Occipital lobe (tissue), 2 donors: Measurements from ENCODE around the gene TTC6. TPM values are rescaled to one million over a fixed set of nuclear protein-coding genes. Genes with fewer than 3 reads are reported as not detected.

Source experiments
- DNase-seq: peaks from one replicate; lab custom pipeline; 2025; lab: John Stamatoyannopoulos, UW
- total RNA-seq: library from RNA; depleted of rRNA; stranded (reverse); fragments of >200 nt; gene quantifications from one replicate; pipeline ENCODE4 v1.2.3, GENCODE V29; 2014

The TTC6 gene
- total RNA-seq, 1 donor from 2014 or later = 0.62 TPM

DNA sequence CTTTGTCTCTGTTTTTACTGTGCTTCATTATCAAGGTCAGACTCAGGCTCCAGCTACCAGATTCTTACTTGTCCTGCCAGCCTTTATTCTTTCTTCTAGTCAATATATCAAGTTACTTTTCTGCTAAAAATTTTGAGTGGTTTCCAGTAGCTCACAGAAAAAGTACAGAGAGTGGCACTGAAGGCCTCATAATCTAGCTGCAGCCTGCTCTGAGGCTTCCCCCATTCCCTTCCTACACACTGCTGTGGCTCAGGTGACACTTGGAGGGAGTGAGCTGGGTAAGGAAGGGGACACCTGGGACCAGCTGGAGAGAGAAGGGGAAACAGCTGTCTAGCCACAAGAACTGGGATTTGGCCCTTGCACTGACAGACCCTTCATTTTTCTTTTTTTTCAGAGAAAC lies 25.4 kb downstream of the TTC6 start:
- DNase-seq = no peak

DNA sequence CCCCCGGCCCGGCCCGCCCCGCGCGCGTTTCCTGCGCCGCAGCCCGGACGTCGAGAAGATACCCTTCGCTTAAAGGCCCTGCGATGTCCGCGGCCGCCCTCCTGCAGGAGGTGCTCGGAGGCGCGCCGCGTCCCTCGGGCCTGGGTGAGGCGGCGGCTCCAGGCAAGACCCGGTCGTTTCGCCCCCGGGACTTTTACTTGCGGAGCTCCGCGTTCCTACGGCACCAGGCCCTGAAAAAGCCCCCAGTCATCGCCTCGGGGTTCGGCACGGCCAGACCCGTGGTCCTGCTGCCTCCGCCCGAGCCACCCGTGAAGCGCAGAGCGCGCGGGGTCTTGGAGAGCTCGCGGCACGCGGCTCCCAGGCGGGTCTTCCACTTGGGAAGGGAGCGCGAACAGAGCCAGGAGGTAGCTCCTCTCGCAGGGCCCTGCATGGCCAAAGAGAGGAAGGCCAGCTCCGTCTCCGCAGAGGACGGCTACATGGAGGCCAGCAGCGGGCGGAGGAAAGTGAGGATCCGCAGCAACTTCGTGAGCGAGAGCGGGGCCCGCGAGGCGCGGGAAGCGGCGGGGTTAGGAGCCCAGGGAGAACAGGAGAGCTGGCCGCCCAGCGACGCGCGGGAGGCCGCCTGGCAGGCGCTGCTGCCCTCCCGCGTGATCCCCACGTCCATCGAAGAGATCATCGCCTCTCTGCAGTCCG lies 26.9 kb downstream of the TTC6 start:
- no peak for DNase-seq

DNA sequence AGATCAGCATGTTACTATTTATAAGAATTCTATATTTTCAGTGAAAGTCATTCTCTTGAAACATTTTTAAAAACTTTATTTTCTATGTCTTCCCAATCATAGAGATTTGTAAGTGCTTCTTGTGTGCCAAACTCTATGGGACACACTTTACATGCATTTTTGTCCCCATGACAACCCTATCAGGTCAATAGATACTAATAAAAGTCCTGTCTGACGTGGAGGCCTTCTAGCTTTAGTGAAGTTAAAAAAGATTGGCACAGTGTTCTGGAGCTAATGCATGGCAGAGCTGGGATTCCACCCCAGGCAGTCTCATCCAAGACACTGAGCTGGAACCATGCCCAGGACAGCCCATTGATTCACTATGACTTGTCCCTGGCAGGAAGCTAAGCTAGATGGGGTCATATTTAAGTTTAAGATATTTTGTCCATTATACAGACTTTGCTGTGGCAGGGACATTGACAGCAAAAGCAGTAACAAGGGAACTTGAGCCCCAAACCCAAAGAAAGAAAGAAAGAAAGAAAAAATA lies 28.1 kb downstream of the TTC6 start:
- DNase-seq = no peak

DNA sequence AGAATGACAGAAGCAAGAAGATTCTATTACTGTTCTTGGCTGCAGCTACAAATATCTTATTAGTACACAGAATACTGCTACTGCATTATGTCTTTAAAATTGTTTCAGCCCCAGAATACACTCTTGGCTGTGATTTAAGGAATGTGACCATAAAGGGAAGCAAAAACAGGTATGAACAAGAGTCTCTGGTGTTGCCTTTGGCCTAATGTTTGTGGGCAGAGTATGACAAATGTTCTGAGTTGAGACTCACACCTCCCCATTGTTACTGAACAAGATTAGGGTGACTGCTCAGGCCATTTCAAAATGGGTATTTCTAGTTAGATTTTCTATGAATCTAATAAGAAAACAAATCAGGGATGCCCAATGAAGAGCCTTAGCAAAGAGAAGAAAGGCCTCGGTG lies 28.5 kb downstream of the TTC6 start:
- DNase-seq = no peak

DNA sequence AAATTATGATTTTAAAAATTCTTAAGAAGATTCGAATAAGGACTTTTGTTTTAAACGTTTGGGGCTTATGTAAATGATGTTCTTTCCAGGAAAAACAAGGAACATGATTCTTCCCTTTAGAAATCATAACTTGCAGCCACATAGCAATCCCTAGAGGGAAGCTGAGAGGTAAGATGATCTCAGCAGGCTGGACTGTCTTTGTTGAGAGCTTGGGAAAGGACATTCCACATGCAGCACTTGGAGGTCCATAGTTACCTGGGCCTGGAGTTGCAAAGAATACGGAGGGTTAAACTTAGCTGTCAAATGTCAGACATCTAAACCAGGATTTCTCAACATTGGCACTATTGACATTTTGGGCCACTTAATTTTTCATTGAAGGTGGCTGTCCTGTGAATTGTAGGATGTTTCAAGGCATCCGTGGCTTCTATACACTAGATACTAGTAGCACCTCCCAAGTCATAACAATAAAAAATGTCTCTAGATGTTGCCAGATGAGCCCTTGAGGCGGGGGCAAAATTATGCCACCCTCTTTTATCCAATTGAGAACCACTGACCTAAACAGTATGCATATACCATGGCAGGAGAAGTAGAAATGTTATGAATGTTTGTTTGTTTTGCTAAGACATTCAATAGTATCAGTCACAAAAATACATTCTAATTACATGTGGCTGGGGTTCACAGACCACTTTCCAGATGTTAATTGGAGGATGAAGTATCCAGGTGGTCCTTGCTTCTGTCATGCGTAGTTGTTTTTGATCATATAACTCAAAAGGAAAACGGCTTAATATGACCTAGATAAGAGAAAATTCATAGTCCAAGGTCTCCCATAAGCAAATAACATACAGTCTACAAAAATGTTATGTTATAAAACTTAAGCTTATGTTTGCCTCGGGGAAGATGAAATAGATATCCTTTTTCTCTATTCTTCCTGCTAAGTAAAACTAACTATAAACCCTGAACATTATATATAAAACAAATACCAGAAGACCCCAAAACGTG lies 30.5 kb downstream of the TTC6 start:
- no peak for DNase-seq

DNA sequence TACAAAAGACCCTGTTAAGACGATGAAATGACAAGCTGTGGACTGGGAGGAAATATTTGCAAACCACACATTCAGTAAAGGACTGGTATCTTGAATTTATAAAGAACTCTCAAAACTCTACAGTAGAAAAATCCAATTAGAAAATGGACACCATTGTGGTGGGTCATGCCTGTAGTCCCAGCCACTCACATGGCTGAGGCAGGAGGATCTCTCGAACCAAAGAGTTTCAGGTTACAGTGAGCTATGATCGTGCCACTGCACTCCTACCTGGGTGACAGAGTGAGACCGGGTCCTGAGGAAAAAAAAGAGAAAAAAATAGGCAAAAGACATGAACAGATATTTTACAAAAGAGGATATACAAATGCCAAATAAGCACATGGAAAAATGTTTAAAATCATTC lies 41.9 kb downstream of the TTC6 start:
- DNase-seq = no peak

DNA sequence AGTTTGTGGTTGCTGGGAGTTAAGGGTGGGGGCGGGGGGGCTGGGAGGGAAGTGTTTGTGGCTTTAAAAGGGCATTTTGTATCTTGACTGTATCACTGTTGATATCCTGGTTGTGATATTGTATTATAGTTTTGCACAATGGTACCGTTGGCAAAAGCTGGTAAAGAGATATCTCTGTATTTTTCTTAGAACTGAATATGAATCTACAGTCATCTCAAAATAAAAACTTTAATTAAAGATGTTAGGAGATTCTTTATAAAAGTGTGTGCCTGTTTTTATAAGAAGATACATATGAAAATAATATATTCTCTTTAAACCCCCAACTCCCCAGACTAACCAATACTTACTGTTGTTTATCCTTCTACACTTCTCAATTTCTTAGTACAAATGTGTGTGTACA lies 43.2 kb downstream of the TTC6 start:
- no peak for DNase-seq

DNA sequence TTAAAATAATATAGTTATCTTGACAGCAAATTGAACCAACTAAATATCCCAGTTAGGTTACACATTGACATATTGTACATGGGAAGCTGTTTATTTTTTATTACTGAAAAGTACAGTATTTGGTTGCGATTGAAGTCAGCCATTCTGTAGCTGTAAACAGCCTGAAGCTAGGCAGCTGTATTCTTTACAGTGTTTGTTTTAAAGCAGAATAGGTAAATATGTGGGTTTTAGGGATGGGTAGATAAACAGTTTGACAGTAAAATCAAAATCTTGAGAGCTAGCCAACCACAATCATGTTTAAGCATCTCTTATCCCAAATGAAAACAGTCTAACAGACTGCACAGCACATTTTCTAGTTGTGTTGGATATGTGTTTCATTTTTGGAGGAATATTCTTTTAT lies 45.7 kb downstream of the TTC6 start:
- DNase-seq = no peak

DNA sequence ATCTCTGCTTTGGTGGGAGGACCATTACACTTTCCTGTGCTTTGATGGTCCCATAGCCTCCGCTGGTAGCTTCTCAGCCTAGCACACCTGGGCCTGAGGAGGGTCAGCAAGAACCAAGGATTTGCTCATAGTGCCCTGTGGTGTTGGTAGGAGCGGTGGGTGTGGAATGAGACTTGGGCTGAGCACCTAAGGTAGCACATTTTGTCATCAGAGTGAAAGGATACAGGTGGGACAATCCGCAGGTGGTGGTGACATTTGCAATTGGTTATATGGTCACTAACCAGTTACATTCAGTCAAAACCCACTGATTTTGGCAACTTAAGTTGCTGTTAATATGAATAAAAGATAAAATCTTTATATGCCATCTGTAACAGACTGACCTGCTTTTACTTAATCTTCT lies 46.7 kb downstream of the TTC6 start:
- DNase-seq = no peak

DNA sequence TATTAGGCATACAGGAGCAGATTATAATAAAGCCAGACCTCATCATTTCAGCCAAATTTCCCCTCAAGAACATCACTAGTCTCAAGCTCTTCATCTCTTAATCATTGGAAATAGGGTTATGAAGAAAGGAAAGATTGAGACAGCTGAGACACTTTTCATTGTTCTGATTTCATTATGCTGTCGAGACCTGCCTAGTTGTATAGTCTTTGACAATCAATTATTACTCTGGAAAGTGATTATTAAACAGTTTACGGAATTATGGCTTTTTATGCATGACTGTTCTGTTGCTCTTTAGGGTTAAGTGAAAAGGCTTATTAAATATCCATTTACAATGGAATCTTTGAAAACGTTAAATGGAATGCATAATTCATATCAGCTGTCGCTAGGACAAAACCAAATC lies 48.3 kb downstream of the TTC6 start:
- no peak for DNase-seq

Other genes starting within 250 kb of the TTC6 start
- gene FOXA1, start 380 bp upstream of the TTC6 start, total RNA-seq = not detected